GM23338 (cell line): ENCODE measurements around the gene OXT. TPM values are rescaled to one million over a fixed set of nuclear protein-coding genes. Genes with fewer than 3 reads are reported as not detected.

Experiments used
- ATAC-seq: fragments of 200-7000 bp; cut with Tn5 transposase; 3 replicates; pipeline ENCODE4 v1.9.1; 2020
- DNase-seq: peaks from one replicate; pipeline ENCODE4 v3.0.0-alpha.2; 2015; ENCODE audit warnings: low spot score
- H2AFZ ChIP-seq: fragments of 200-600 bp; sonication (generic); 2 replicates; pipeline ENCODE4 v1.8.0; 2016; ENCODE audit warnings: antibody characterized with exemption, mild to moderate bottlenecking, moderate library complexity
- H3F3A ChIP-seq: fragments of 200-600 bp; sonication (generic); replicated peaks from 2 replicates; pipeline ENCODE4 v1.8.0; 2017; ENCODE audit warnings: antibody characterized with exemption, mixed run types, low read depth
- H3K27ac ChIP-seq: fragments of 200-600 bp; sonication (generic); 2 replicates; pipeline ENCODE4 v1.6.1; 2016; ENCODE audit warnings: low read depth
- H3K27me3 ChIP-seq: fragments of 200-600 bp; sonication (generic); 2 replicates; pipeline ENCODE4 v1.8.0; 2016; ENCODE audit warnings: mild to moderate bottlenecking, mixed run types, moderate library complexity; ENCODE audit not compliant: insufficient read depth
- H3K36me3 ChIP-seq: fragments of 200-600 bp; sonication (generic); 2 replicates; pipeline ENCODE4 v1.8.0; 2016; ENCODE audit warnings: mild to moderate bottlenecking; ENCODE audit not compliant: insufficient read depth
- H3K4me1 ChIP-seq: fragments of 200-600 bp; sonication (generic); 2 replicates; pipeline ENCODE4 v1.8.0; 2016; ENCODE audit warnings: mild to moderate bottlenecking, moderate library complexity; ENCODE audit not compliant: insufficient read depth
- H3K4me2 ChIP-seq: fragments of 200-600 bp; sonication (generic); 2 replicates; pipeline ENCODE4 v1.7.1; 2017; ENCODE audit warnings: mixed run types
- H3K4me3 ChIP-seq: fragments of 200-600 bp; sonication (generic); 2 replicates; pipeline ENCODE4 v1.6.1; 2016; ENCODE audit warnings: mixed run types
- H3K79me2 ChIP-seq: fragments of 200-600 bp; sonication (generic); replicated peaks from 2 replicates; pipeline ENCODE4 v1.8.0; 2017; ENCODE audit warnings: mild to moderate bottlenecking; ENCODE audit not compliant: insufficient read depth
- H3K9me2 ChIP-seq: fragments of 200-600 bp; sonication (generic); 2 replicates; pipeline ENCODE4 v1.8.0; 2017; ENCODE audit not compliant: insufficient read depth
- H4K20me1 ChIP-seq: fragments of 200-600 bp; sonication (generic); replicated peaks from 2 replicates; pipeline ENCODE4 v1.8.0; 2017; ENCODE audit warnings: mild to moderate bottlenecking; ENCODE audit not compliant: insufficient read depth
- H3K27ac Mint-ChIP-seq: 2 replicates; pipeline ENCODE4 v1.8.0; 2020; ENCODE audit warnings: inconsistent platforms, mild to moderate bottlenecking, moderate library complexity, mixed read lengths
- H3K27me3 Mint-ChIP-seq: 3 replicates; pipeline ENCODE4 v1.8.0; 2022; ENCODE audit warnings: low read depth, mild to moderate bottlenecking, moderate library complexity, mixed read lengths, inconsistent platforms; ENCODE audit not compliant: insufficient read depth, poor library complexity
- H3K36me3 Mint-ChIP-seq: 3 replicates; pipeline ENCODE4 v1.8.0; 2021; ENCODE audit warnings: low read depth, mild to moderate bottlenecking, inconsistent platforms, moderate library complexity, mixed read lengths
- H3K4me1 Mint-ChIP-seq: 3 replicates; pipeline ENCODE4 v1.8.0; 2020; ENCODE audit warnings: mild to moderate bottlenecking, inconsistent platforms, mixed read lengths
- H3K4me3 Mint-ChIP-seq: 3 replicates; pipeline ENCODE4 v1.8.0; 2021; ENCODE audit warnings: moderate library complexity, mild to moderate bottlenecking, inconsistent platforms, mixed read lengths
- H3K9me3 Mint-ChIP-seq: 3 replicates; pipeline ENCODE4 v1.8.0; 2020; ENCODE audit warnings: moderate library complexity, mild to moderate bottlenecking, inconsistent platforms, mixed read lengths
- CREB1 ChIP-seq: fragments of 250-450 bp; sonication (Bioruptor Pico); IDR thresholded peaks from 2 replicates; pipeline ENCODE4 v1.5.0; 2020; ENCODE audit warnings: low read depth, mild to moderate bottlenecking, moderate library complexity
- EZH2 ChIP-seq: fragments of 200-600 bp; sonication (generic); IDR thresholded peaks from one replicate; pipeline ENCODE4 v1.8.0; 2017; ENCODE audit warnings: antibody characterized with exemption, mild to moderate bottlenecking, low read depth; ENCODE audit not compliant: unreplicated experiment
- EZH2phosphoT487 ChIP-seq: fragments of 200-600 bp; sonication (generic); IDR thresholded peaks from one replicate; pipeline ENCODE4 v1.8.1; 2018; ENCODE audit warnings: antibody characterized with exemption; ENCODE audit not compliant: unreplicated experiment
- JUNB ChIP-seq: IDR thresholded peaks from one replicate; pipeline ENCODE4 v1.6.1; 2016; ENCODE audit warnings: antibody characterized with exemption; ENCODE audit not compliant: unreplicated experiment
- NANOG ChIP-seq: IDR thresholded peaks from 2 replicates; pipeline ENCODE4 v1.6.1; 2016; ENCODE audit warnings: antibody characterized with exemption, borderline replicate concordance
- POLR2AphosphoS5 ChIP-seq: IDR thresholded peaks from 2 replicates; pipeline ENCODE4 v1.6.1; 2016; ENCODE audit warnings: antibody characterized with exemption, low read depth
- STAT1 ChIP-seq: IDR thresholded peaks from one replicate; pipeline ENCODE4 v1.6.1; 2016; ENCODE audit warnings: antibody characterized with exemption; ENCODE audit not compliant: unreplicated experiment
- ZNF114 ChIP-seq: fragments of 250-450 bp; sonication (Bioruptor Pico); IDR thresholded peaks from 2 replicates; pipeline ENCODE4 v1.5.0; 2020; ENCODE audit warnings: mild to moderate bottlenecking, moderate library complexity
- ZNF331 ChIP-seq: fragments of 250-450 bp; sonication (Bioruptor Pico); IDR thresholded peaks from 2 replicates; pipeline ENCODE4 v1.5.0; 2020; ENCODE audit warnings: low read depth, mild to moderate bottlenecking, moderate library complexity
- polyA plus RNA-seq: library from polyadenylated mRNA; unstranded; fragments of >200 nt; fragmentation: Nextera tagmentation; extraction: Ambion mirVana; gene quantifications from 2 replicates; pipeline ENCODE4 v1.2.1, GENCODE V29; 2016
- total RNA-seq: library from RNA; depleted of rRNA; stranded (reverse); fragments of >200 nt; shearing (Covaris generic); gene quantifications from 2 replicates; pipeline ENCODE4 v1.2.3, GENCODE V29; 2014
- TF ChIP-seq, protein P1 (sequence below): fragments of 250-450 bp; sonication (Bioruptor Pico); IDR thresholded peaks from 2 replicates; pipeline ENCODE4 v1.5.0; 2020; ENCODE audit warnings: mild to moderate bottlenecking, moderate library complexity
- TF ChIP-seq, protein P2 (sequence below): IDR thresholded peaks from 2 replicates; pipeline ENCODE4 v1.6.1; 2016; ENCODE audit warnings: antibody characterized with exemption
- TF ChIP-seq, protein P3 (sequence below): IDR thresholded peaks from one replicate; pipeline ENCODE4 v1.6.1; 2018; ENCODE audit warnings: antibody characterized with exemption; ENCODE audit not compliant: unreplicated experiment

Gene OXT
- total and polyA plus RNA-seq, 2 experiments from 2014 or later, result 1.5 TPM; not detected in 1

DNA sequence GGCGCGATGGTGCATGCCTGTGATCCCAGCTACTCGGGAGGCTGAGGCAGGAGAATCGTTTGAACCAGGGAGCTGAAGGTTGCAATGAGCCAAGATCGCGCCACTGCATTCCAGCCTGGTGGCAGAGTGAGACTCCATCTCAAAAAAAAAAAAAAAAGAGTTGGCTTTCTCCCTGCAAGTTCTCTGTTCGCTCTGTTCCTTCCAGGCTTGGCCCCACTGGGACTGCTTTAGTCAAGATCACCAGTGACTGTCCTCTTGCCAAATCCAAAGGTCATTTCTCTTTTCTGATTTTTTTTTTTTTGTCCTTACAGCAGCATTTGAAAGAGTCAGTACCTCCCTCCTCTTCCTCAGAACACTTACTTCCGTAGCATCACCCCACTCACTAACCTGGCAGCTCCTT is 38.8 kb upstream of the OXT start:
- H2AFZ ChIP-seq, result no peak overlapping the region
- no peak for TF ChIP-seq JUNB
- H3K4me2 ChIP-seq, result no peak overlapping the region
- no peaks in the 10 kb centered on the region for H3K9me2 ChIP-seq
- Mint-ChIP-seq H3K9me3 (no peaks in the 10 kb centered on the region), H3K4me1 (no peaks in the 10 kb centered on the region), H3K4me3 (no peak overlapping the region), H3K27ac (no peak overlapping the region), H3K27me3 (peaks cover 2% of the 10 kb centered on the region), H3K36me3 (peaks cover 34% of the 10 kb centered on the region)
- H3K4me3 ChIP-seq, result no peak overlapping the region
- no peak for DNase-seq
- peaks cover 8% of the 10 kb centered on the region; the same call in 1 of the 2 replicates for H3K36me3 ChIP-seq
- no peaks in the 10 kb centered on the region for H3K79me2 ChIP-seq
- no peak overlapping the region for H3K27ac ChIP-seq
- no peaks in the 10 kb centered on the region for H3K4me1 ChIP-seq
- H3F3A ChIP-seq, result no peaks in the 10 kb centered on the region
- no peaks in the 10 kb centered on the region for H3K27me3 ChIP-seq
- no peak for ATAC-seq
- H4K20me1 ChIP-seq, result peaks cover 4% of the 10 kb centered on the region; the same call in 1 of the 2 replicates

DNA sequence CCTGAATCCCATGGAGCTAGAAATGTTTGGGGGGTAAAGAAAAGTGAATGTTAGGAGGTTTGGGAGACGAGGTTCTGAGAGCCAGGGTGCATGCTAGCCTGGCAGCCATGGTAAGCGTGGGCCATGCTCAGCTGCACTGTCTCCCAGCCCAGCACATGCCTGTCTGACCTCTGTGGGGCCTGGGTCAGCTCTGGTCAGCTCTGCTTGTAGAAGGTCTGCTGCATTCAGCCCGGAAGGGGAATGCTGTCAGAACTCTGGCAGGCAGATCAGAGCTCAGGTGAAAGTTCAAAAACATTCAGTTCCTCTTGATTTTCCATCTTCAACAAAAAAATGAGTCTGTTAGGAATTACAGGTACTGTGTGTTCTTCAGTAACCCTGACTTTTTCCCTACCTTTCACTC is 33.8 kb upstream of the OXT start:
- Histone ChIP-seq H3K79me2 (no peaks in the 10 kb centered on the region), H3K4me2 (no peak overlapping the region), H3K4me3 (no peak overlapping the region), H3K9me2 (no peaks in the 10 kb centered on the region), H3K4me1 (peaks cover 13% of the 10 kb centered on the region), H3K27me3 (no peaks in the 10 kb centered on the region), H2AFZ (no peak overlapping the region), H3F3A (no peaks in the 10 kb centered on the region), H3K27ac (no peak overlapping the region), H3K36me3 (peaks cover 3% of the 10 kb centered on the region; the same call in 1 of the 2 replicates), H4K20me1 (0 out of 2 replicates have a peak, but pooled peaks cover 4% of the 10 kb centered on the region)
- Mint-ChIP-seq H3K27me3 (peaks cover 4% of the 10 kb centered on the region), H3K27ac (no peak overlapping the region), H3K9me3 (no peaks in the 10 kb centered on the region; the same call in 2 of the 3 replicates), H3K4me1 (peaks cover 13% of the 10 kb centered on the region), H3K36me3 (peaks cover 51% of the 10 kb centered on the region), H3K4me3 (no peak overlapping the region)
- DNase-seq (no peak), ATAC-seq (no peak)
- TF ChIP-seq, protein P1, sequence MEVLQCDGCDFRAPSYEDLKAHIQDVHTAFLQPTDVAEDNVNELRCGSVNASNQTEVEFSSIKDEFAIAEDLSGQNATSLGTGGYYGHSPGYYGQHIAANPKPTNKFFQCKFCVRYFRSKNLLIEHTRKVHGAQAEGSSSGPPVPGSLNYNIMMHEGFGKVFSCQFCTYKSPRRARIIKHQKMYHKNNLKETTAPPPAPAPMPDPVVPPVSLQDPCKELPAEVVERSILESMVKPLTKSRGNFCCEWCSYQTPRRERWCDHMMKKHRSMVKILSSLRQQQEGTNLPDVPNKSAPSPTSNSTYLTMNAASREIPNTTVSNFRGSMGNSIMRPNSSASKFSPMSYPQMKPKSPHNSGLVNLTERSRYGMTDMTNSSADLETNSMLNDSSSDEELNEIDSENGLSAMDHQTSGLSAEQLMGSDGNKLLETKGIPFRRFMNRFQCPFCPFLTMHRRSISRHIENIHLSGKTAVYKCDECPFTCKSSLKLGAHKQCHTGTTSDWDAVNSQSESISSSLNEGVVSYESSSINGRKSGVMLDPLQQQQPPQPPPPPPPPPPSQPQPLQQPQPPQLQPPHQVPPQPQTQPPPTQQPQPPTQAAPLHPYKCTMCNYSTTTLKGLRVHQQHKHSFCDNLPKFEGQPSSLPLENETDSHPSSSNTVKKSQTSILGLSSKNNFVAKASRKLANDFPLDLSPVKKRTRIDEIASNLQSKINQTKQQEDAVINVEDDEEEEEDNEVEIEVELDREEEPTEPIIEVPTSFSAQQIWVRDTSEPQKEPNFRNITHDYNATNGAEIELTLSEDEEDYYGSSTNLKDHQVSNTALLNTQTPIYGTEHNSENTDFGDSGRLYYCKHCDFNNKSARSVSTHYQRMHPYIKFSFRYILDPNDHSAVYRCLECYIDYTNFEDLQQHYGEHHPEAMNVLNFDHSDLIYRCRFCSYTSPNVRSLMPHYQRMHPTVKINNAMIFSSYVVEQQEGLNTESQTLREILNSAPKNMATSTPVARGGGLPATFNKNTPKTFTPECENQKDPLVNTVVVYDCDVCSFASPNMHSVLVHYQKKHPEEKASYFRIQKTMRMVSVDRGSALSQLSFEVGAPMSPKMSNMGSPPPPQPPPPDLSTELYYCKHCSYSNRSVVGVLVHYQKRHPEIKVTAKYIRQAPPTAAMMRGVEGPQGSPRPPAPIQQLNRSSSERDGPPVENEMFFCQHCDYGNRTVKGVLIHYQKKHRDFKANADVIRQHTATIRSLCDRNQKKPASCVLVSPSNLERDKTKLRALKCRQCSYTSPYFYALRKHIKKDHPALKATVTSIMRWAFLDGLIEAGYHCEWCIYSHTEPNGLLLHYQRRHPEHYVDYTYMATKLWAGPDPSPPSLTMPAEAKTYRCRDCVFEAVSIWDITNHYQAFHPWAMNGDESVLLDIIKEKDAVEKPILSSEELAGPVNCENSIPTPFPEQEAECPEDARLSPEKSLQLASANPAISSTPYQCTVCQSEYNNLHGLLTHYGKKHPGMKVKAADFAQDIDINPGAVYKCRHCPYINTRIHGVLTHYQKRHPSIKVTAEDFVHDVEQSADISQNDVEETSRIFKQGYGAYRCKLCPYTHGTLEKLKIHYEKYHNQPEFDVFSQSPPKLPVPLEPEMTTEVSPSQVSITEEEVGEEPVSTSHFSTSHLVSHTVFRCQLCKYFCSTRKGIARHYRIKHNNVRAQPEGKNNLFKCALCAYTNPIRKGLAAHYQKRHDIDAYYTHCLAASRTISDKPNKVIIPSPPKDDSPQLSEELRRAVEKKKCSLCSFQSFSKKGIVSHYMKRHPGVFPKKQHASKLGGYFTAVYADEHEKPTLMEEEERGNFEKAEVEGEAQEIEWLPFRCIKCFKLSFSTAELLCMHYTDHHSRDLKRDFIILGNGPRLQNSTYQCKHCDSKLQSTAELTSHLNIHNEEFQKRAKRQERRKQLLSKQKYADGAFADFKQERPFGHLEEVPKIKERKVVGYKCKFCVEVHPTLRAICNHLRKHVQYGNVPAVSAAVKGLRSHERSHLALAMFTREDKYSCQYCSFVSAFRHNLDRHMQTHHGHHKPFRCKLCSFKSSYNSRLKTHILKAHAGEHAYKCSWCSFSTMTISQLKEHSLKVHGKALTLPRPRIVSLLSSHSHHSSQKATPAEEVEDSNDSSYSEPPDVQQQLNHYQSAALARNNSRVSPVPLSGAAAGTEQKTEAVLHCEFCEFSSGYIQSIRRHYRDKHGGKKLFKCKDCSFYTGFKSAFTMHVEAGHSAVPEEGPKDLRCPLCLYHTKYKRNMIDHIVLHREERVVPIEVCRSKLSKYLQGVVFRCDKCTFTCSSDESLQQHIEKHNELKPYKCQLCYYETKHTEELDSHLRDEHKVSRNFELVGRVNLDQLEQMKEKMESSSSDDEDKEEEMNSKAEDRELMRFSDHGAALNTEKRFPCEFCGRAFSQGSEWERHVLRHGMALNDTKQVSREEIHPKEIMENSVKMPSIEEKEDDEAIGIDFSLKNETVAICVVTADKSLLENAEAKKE (CRISPR knock-in tag), result no peak
- no peak for TF ChIP-seq EZH2phosphoT487
- TF ChIP-seq JUNB, result no peak
- TF ChIP-seq ZNF114 (CRISPR knock-in tag), result no peak
- no peak for TF ChIP-seq EZH2
- TF ChIP-seq NANOG, result no peak
- TF ChIP-seq, protein P2, sequence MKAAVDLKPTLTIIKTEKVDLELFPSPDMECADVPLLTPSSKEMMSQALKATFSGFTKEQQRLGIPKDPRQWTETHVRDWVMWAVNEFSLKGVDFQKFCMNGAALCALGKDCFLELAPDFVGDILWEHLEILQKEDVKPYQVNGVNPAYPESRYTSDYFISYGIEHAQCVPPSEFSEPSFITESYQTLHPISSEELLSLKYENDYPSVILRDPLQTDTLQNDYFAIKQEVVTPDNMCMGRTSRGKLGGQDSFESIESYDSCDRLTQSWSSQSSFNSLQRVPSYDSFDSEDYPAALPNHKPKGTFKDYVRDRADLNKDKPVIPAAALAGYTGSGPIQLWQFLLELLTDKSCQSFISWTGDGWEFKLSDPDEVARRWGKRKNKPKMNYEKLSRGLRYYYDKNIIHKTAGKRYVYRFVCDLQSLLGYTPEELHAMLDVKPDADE, result no peak
- no peak for TF ChIP-seq ZNF331
- TF ChIP-seq, protein P3, sequence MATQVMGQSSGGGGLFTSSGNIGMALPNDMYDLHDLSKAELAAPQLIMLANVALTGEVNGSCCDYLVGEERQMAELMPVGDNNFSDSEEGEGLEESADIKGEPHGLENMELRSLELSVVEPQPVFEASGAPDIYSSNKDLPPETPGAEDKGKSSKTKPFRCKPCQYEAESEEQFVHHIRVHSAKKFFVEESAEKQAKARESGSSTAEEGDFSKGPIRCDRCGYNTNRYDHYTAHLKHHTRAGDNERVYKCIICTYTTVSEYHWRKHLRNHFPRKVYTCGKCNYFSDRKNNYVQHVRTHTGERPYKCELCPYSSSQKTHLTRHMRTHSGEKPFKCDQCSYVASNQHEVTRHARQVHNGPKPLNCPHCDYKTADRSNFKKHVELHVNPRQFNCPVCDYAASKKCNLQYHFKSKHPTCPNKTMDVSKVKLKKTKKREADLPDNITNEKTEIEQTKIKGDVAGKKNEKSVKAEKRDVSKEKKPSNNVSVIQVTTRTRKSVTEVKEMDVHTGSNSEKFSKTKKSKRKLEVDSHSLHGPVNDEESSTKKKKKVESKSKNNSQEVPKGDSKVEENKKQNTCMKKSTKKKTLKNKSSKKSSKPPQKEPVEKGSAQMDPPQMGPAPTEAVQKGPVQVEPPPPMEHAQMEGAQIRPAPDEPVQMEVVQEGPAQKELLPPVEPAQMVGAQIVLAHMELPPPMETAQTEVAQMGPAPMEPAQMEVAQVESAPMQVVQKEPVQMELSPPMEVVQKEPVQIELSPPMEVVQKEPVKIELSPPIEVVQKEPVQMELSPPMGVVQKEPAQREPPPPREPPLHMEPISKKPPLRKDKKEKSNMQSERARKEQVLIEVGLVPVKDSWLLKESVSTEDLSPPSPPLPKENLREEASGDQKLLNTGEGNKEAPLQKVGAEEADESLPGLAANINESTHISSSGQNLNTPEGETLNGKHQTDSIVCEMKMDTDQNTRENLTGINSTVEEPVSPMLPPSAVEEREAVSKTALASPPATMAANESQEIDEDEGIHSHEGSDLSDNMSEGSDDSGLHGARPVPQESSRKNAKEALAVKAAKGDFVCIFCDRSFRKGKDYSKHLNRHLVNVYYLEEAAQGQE, result no peak
- no peak for TF ChIP-seq STAT1
- TF ChIP-seq CREB1 (CRISPR knock-in tag), result no peak
- no peak for TF ChIP-seq POLR2AphosphoS5
